GM18520 (cell line): ENCODE data around the gene LPP.

Experiments used
- ATAC-seq: cut with Tn5 transposase; IDR thresholded peaks from one replicate; pipeline ENCODE4 v1.9.1; 2021; ENCODE audit not compliant: unreplicated experiment

The LPP gene

DNA sequence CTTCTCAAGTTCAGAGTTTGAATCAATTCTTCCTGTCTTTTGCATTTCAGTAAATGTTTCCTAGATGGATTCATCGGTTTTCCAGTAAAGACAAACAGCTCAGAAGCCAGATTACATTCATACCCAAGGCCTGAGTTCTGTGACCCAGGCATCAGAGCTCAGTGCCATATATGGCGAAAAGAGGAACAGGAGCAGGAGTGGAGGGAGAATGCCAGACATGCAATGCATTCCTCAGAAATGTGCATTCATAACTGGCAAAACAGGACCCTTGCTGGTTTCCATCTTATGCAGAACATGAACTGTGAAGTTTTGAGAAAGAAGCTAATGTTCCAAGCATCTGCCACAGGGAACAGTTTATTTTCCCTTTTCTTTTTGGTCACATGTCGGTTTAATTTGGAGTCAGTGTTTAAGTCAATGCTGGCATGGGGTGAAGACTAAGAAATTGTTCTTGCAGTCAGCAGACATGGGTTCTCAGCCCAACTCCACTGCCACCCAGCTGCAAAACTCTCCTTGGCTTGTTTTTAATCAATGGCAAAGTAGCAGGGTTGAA lies 116.5 kb downstream of the LPP start:
- ATAC-seq: no peak

DNA sequence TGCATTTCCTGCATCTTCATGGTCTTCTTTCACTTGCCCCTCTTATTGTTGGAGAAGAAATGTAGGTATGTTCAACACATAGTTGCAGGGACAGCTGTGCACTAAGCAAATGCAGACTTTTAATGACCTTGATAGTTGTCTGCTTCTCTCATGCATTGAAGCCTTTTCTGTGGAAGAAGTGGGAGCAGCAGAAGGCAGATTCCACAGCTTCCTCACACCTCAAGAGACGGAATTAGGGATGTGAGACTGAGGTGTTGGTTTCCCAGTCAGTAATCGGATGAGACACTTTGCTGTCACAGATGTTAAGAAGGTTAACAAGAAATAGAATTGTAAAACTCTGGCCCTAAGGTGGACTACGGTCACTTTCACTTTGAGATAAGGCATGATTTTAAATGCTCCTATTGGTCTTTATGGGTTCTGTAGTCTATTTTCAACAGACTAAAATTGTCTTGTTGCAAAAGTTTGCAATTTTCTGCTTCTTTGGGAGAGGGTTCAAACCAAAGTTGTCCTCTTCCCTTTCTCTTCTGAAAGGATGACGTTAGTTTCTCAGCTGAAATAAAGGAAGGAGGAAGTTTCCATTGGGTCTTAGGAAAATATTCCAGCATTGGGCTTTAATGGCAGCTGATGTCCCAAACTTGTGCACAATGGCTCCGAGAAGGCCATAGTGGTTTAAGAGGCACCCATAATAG lies 117.4 kb downstream of the LPP start:
- ATAC-seq: no peak

DNA sequence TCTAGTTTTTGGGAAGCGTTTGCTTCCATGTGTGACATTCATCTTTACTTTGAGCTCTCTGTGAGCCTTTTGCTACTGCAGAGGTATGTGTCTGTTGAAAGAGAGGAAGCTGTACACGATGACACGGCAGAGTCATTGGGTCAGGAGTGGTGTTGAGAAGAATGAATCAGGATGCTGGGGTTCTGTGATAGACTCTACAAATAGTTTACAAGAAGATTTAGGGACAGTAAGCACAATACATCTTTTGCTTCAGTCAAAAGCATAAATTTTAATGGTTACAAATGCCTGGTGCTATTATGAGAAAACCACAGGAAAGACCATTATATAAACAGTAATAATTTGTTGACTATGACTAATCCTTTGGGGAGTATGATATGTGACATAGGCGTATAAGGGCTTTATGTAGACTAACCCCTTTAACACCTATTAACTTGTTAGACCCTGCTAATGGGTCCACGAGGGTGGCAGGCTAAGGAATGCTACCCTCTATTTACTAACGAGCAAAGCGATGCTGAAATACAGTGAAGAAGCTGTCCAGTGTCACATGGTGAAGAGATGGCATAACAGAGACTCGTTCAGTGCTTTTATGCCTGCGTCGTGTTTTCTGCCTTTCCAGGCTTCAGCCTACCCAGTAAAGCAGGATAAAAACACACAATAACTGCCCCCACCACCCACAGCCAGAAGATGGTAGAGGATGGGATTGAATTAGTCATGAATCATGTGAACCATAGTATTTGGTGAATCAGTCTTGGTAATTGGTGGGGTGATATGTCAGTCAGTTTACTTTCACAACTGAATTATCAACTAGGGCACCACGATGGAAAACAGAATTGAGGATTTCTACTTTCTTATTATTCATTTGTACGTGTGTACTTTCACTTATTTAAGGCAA lies 118.8 kb downstream of the LPP start:
- ATAC-seq: no peak

DNA sequence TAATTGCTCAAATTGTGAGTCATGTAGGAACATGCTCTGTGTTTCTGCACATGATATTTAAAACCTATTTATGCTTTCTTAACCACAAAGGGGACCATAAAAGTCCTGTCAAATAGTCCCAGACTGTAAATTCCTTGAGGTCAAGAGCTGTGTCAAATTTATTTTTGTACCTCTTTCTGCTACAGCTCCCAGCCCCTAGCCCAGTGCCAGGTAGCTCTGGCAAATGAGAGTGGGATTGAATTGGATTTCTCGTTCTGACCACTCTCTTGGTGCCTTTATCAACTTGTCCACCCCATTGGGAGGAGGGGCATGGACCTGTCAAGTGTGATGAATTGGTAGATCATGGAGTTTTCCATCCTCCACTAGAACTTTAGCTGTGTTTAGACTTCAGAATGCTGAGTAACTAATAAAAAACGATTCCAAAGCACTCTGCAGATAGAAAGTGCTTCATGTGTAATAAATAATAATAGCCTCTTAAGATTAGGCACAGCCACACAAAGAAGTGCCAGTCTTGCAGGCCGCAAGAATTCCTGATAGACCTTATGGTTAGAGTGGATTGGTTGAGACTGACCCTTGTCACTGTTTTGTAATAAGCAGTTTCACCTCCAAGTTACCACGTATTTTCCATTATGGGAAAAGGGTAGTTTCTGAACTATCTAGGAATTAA lies 120.4 kb downstream of the LPP start:
- ATAC-seq: no peak

DNA sequence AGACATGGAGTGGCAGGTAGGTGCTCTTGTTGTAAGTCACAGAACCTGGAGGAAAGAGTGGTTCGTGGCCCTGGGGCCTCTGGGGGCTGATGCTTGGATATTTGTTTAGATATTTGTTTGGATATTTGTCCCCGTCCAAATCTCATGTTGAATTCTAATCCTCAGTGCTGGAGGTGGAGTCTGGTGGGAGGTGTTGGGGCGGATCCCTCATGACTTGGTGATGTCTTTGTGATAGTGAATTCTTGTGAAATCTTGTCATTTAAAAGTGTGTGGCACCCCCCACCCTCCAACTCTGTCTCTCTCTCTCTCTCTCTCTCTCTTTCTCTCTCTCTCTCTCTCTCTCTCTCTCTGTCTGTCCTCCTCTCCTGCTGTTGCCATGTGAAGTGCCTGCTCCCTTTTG lies 122.4 kb downstream of the LPP start:
- ATAC-seq: no peak

DNA sequence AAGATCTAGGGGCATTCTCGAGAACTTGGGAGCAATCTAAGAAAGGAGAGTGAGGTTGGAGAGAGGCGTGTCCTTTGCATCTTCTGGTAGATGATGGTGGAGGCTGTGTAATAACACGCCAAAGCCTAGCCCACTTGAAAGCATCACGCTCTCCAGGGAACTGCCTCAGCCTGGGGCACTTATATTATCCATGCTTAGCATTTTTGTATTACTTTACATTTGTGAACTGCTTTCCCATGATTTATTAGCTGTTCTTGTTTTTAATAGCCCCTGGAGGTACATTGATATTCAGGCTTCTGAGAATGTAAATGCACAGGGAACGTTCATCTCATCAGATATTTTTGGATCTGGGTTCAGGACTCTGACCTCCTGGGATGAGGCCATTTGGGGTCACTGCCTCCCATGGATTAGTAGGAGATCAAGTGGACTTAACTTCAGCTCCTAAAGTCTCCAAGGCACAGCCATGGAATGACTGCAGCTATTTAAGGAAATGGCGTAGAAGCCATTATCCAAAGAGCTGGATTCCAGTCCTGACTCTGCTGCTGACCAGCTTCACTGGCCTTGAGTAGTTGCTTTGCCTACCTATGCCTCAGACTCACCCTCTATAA lies 124.9 kb downstream of the LPP start:
- ATAC-seq: no peak

DNA sequence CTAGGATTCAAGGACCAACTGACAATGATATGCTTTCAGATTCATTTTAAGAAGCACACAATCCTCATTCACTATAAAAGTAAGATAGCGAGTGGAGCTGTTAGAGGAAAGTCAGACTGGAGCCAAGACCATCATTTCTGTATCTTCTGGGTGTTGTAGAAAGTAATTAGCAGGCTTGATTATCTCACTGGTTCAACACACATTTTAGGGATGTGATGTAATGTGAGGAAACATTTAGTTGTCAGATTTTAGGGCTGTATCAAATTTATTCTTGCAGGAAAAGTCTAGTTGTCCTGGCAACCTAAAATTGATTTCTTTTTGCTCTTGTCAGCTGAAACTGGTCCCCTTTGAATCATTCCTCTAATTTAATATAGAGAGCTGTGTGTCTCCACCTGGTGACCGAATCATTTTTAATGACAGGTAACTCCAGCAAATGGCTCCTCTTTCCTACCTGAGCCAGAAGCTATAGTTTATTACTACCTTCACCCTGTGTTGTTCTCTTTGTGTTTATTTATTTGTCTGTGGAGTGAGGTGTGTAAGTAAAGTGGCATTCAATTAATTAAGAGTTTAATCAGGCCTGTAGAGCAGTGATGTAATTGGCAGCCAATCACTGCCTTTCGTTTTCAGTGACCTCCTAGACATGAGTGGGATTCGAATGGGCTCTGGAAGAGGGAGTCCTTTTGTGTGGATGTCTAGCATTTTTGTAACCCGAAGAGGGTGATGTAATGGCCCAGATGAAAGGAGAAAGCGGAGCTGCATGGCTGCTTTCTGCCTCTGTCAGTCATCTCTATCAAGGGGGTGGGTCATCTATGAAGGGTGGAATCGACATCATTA lies 125.8 kb downstream of the LPP start:
- no peak for ATAC-seq

DNA sequence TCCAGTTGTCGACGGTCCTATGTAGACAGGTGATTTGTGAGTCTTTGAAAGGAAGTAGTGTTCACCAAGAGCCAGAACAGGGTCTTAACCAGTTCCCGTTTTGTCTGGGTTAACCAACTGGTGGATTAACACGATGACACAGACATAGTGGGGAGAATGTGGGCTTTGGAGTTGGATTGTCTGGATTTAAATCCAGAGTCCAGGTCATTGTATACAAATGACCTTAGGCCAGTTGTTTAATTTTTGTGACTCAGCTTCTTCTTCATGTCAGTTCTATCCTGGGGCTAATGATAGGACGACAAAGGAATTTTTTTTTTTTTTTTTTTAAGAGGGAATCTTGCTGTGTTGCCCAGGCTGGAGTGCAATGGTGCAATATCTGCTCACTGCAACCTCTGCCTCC lies 126.7 kb downstream of the LPP start:
- no peak for ATAC-seq

DNA sequence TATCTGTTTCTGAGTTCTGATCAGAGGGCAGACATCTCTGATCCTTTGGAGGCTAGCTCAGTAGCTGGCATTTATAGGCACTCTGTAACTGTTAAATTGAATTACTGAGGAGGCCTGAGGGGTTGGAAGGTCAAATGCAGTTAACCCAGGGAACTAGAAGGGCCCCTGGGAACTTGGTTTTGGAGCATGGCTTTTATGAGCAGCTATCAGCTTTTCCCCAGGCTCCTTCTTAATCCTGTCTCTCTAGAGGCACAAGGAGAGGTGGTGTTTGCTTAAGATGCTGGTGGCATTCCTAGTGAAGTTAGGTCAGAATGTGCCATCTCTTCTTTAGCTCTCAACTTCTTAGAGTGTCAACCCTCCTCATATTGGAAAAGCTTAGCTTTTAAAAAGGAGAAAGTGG lies 128.9 kb downstream of the LPP start:
- no peak for ATAC-seq

- no peak for ATAC-seq
Measured at GRCh38 chr3:188283347-188283746, 129.4 kb downstream of the LPP start.

DNA sequence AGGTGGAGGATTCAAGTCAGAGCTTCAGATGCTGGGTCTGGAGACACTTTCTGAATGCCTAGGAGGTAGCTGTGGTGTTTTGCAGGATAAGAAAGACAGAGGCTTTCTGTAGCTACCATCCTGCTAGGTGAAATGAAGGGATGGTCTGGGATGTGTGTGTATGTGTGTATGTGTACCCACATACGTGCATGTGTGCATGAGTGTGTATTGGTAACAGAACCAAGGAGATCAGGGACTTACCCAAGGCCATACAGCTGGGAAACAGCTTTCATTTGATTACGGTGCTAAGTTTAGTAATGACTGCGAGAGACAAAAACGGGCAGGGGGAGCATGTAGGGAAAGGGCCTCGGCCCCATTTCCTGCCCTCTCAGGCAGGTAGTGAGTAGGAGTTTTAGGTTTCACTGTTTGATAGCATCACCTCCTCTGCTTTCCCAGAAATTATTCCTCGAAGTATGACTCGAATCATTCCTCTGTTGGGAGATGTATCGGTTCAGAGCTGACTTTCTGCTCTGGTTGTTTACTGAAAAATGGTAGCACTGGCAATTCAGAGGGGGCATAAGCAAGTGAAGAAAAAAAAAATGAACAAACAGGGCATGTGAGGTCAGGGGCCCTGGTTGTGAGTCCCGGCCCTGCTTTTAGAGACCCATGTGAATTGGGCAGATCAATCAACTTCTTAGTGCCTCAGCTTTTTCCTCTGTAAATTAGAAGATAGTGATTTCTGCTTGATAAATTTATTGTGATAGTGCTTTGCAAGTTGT lies 130.7 kb downstream of the LPP start:
- no peak for ATAC-seq

- no peak for ATAC-seq
Measured at GRCh38 chr3:188286087-188286513, 132.1 kb downstream of the LPP start.

DNA sequence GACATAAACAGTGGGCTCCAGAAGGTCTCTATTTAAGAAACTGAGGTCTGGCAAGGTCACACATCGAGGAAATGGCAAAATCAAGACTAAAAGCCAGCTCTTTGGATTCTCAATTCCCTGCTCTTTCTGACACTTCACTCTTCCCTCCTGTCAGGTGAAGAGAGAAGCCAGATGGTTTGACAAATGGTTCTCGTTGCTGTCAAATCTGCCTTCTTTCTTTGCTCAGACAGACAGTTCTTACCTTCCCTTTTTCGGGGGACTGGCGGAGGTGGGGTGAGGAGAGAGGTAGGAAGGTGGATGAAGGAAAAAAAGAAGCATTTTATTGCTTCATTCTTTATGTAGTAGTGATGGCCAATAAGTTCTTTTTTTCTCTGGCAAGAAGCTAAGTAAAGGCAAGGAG lies 133.4 kb downstream of the LPP start:
- ATAC-seq: no peak

- ATAC-seq: no peak
Measured at GRCh38 chr3:188287762-188288505, 134.0 kb downstream of the LPP start.

DNA sequence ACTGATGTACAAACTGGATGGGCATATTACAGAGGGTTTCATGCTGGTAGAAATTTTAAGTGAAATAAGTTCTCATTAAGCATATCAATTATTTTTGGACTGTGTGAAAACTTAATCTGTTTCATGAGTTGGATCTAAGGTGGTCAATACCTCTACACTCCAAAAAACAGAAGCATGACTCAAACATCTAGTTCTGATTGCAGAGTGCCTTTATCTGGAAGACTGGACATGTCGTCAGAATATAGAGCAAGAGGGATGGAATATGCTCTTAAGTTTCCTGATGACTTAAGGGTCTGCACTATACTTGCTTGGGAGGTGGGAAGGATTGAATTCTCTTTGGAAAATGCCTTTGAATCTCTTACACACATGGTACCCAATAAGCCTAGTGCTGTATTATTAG lies 138.3 kb downstream of the LPP start:
- ATAC-seq: no peak

DNA sequence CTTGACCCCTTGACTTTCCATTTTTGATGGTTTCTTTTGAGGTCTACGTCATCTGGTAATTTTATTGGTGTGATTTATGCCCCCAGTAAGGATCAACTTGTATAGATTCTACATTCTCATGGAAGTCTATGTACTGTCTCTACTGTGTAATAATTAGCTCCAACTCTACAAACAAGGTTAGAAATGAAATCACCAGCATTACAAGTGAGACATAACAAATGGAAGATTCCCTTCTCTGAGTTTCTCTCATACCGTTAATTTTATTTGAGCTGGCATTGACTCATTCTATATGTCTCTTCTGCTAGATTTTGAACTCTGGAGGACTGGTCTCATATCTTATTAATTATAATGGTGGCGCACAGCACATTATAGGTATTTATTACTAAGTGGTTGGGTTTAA lies 138.9 kb downstream of the LPP start:
- no peak for ATAC-seq

GRCh38 chr3:188294113-188294512 lies 140.2 kb downstream of the LPP start:
- no peak for ATAC-seq

- ATAC-seq: no peak
Measured at GRCh38 chr3:188294823-188295487, 141.0 kb downstream of the LPP start.
